NCI-H2029 treated with DMSO at 0.1 percent for 48 hours (cell line): ENCODE data around the gene RPL3.

Source experiments
- DNase-seq: peaks from one replicate; lab custom pipeline; 2025; lab: John Stamatoyannopoulos, UW

RPL3 gene

GRCh38 chr22:39317084-39317774, 2.2 kb downstream of the RPL3 start:
- no peak for DNase-seq

DNA sequence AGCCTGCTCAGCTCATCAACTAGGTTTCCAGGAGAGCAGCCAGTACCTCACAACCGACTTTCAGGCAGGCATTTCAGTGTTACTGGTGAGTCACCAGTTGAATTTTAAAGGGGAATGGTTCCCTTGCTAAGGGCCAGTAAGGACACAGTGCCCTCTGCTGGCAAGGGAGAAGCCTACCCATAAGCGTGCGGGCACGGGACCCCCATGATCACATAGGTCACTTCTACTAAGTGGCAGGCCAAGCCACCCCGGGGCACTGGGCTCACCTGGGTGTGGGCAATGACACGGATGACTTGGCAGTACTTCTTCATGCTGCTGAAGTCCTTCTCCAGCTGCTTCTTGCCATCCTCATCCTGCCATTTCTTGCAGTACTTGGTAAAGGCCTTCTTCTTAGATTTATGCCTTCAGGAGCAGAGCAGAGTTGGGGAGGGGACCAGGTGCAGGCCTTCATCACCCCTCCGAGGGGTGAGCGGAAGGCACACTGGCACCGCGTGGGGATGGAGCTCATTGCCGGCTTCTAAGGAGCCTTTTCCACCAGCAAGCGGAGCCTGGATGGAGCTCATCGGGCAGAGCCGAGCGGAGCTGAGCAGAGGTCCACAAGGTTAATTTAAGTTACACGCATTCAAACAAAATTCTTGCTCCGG, 2.9 kb downstream of the RPL3 start:
- peak; percentile 41 for DNase-seq

- DNase-seq, result no peak
Observed at GRCh38 chr22:39315389-39315788, 4.0 kb downstream of the RPL3 start.

- no peak for DNase-seq
Observed at GRCh38 chr22:39314251-39314971, 5.0 kb downstream of the RPL3 start.

GRCh38 chr22:39313258-39314001, 6.0 kb downstream of the RPL3 start:
- DNase-seq, result no peak

- no peak for DNase-seq
Observed at GRCh38 chr22:39312410-39312809, 7.0 kb downstream of the RPL3 start.

- no peak for DNase-seq
Observed at GRCh38 chr22:39311592-39312400, 7.6 kb downstream of the RPL3 start.

DNA sequence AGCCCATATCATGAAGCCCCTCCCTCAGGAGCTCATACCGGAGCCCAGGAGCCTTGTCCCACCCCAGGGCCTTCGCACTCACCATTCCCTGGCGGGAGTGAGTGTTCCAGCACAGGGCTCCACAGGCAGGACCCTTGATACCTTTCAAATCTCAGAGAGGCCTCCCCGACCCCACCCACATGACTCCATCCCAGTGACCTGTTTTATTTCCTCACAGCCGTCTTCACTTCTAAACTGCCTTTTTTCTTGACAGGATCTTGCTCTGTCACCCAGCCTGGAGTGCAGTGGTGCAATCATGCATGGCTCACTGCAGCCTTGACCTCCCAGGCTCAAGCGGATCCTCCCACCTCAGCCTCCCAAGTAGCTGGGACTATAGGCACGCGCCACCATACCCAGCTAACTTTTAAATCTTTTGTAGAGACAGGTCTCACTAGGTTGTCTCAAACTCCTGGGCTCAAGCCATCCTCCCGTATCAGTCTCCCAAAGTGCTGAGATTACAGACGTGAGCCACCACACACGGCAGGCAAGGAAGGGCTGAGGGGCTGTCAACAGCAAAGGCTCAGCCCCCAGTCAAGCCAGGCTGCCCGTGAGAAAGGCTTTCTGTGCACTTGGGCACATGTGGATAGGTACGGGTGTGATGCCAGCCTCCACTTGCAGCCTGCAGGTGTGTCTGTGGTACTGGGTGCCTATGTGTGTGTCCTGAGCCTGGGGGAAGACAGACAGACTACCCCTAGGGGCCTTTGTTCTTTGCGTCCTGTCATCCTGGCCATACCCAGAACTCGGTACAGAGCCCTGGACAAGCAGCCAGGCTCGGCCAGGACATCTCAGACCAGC, 9.3 kb downstream of the RPL3 start:
- DNase-seq, result no peak

- no peak for DNase-seq
Observed at GRCh38 chr22:39309364-39309861, 10.0 kb downstream of the RPL3 start.

- DNase-seq, result no peak
Observed at GRCh38 chr22:39308614-39309363, 10.6 kb downstream of the RPL3 start.

DNA sequence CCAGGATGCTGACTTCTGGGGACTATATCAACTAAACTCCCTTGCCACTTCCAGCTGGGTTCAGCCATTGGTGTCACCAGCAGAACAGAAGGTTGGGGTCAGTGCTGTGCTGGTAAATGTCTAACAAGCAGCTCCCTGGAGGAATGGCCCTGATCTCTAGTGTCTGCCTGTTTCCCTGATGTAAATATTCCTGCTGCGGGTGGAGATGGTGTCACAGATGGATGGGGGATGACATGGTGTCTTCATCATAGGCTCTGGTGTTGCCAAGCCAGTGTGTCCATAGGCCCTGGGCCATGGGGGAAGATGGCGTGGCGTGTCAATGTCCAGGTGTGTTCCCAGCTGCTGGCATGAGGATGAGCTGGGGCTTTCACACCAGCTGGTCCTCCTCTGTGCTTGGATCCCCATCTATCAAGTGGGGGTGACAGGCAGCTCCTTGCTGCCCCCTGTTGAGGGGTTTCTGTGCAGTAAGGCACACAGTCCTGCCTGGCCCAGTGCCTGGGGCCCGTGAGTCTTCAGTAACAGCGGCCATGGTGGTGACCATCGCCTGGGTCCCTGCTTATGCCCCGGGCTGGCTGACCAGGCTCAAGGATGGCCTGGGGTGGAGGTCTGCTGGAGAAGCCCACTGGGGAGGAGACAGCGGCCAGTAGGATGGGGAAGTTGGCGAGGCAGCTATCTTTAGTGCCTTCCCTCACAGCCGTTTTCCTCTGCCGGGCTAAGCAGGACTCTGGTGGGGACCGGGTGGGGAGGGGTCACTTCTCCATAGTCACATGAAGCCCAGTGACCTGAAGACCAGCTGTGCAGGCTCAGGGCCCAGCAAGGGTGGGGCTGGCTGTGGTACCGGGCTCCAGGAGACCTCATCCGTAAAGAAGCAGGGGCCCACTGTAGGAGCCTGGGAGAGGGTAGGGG, 12.7 kb downstream of the RPL3 start:
- no peak for DNase-seq

GRCh38 chr22:39303892-39304671, 15.3 kb downstream of the RPL3 start:
- DNase-seq, result no peak

- no peak for DNase-seq
Observed at GRCh38 chr22:39303358-39303757, 16.1 kb downstream of the RPL3 start.

DNA sequence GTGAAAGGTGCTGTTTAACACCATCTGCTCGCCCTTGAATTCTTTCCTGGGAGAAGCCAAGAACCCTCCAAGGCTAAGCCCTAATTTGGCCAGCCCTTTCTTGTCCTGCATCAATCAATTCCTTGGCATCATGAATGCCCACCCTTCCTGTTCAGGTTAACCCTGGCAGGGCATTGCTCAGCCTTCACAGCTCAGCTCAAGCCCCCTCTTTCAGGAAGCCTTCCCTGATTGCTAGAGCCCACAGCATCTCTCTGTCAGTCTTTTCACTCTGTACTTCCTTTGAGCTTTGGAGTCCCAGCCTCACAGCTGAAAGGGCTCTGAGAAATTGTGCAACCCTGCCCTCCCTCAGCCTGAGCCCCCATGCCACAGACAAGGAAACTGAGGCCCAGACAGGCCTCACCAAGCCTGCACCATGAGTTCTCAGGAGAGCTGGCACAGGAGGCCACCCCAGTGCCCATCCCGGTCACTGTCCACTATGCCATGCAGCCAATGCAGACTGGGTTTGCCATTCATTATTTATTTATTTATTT, 16.9 kb downstream of the RPL3 start:
- DNase-seq, result no peak

GRCh38 chr22:39301926-39302325, 17.5 kb downstream of the RPL3 start:
- DNase-seq, result no peak

DNA sequence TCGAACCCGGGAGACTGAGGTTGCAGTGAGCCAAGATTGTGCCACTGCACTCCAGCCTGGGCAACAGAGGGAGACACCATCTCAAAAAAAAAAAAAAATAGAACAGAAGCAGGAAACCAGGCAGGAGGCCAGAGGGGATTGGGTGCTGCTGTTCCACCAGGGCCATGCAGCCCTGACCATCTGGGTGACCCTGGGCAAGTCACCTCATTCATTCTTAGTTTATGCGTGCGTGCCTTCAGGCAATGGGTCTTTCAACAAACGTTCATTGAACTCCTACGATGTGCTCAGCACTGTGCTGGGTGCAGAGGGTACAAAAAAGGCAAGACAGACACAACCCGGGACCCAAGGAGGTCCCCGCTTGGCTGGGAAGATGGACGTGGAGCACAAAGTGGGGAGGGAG, 18.3 kb downstream of the RPL3 start:
- no peak for DNase-seq

GRCh38 chr22:39300186-39300830, 19.1 kb downstream of the RPL3 start:
- no peak for DNase-seq
